Stromal cell of bone marrow (primary cell): ENCODE measurements around the gene ANTXR1.

Experiments used
- DNase-seq: peaks from one replicate; pipeline ENCODE4 v3.0.0-alpha.2; 2012; ENCODE audit warnings: low read depth

Gene ANTXR1

DNA sequence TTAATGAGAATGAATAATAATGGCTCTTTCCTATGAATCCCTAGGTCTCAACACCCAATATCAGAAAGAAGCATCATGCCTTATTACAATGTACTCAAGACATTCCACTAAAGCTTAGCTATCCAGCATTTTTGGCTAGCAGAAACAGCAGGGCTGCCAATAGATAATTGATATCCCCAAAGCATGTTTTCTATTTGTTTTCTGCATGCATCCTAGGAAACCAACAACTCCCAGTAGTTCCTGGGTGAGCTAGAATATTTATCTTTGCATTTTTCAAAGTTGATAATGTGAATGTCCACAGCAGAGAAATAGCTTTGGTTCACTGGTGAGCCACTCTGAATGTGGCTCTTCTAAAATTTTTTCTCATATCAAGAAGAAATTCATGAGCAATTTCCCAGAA is 5.8 kb upstream of the ANTXR1 start:
- peak; percentile 46 for DNase-seq

DNA sequence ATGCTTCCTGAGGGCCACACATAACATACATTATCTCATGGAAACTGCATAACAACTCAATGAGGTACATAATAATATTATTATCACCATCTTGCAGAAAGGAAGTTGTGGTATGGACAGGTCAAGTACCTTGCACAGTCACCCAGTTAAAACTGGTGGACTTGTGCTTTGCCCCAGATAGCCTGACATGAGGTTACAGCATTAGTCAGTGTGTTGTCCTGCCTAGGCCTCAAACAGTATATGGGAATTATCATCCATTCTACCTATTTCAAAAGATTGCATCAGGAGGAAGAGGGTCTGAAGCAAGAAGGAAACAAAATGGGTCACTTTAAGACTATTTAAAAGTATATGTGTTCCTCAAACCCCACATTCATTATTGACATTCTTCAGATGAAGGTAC is 5.4 kb upstream of the ANTXR1 start:
- DNase-seq, result no peak

DNA sequence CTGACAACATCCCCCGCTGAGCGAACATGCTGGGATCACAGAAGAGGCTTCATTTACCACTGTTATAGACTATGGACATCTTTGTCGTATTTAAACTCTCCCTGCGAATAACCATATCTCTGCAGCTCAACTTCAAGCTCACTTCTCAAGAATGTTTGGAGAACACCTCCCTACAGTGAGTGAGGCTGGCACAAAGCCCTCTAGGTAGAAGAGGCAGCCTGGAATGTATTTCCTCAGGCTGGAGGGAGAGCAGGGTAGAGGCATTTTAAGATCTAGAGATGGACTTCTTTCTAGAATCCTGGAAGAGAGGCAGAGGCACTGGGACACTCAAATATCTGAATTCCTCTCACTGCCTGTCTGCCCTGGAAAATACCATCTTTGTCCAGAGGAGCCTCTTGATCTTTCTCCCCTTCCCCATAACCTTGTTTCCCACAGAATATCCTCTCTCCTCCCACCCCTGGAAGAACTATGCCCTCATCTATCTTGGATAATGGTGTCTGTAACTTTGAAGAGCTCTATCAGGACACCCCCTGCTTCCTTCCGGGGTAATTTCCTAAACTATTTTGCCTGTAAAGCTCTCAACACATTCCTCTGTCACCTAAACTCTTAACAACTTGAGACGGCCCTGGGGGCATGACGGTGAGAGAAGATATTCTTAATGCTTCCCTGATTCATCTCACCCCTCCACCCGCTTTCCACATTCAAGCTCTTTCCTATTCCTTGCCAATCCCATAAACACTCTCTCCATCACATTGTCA is 2.4 kb upstream of the ANTXR1 start:
- no peak for DNase-seq

DNA sequence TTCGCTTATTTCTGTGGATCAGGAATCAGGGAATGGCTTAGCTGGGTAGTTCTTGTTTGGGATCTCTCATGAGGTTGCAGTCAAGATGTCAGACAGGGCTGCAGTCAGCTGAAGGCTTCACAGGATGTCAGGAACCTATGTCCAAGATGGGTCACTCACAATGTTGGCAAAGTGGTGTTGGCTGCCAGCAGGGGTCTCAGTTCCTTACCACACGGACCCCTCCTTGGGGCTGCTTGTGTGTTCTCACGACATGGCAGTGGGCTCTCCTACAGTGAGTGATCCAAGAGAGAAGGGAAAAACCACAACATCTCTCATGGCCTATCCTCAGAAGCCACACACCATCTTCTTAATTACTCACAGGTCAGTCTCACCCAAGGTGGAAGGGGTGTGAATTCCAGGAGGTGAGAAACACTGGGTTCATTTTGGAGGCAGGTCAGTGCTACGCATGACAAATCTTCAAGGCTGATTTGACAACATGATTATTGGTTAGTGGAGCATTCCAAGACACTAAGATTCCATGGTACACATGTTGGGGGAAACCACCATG is 1.3 kb upstream of the ANTXR1 start:
- DNase-seq, result no peak

DNA sequence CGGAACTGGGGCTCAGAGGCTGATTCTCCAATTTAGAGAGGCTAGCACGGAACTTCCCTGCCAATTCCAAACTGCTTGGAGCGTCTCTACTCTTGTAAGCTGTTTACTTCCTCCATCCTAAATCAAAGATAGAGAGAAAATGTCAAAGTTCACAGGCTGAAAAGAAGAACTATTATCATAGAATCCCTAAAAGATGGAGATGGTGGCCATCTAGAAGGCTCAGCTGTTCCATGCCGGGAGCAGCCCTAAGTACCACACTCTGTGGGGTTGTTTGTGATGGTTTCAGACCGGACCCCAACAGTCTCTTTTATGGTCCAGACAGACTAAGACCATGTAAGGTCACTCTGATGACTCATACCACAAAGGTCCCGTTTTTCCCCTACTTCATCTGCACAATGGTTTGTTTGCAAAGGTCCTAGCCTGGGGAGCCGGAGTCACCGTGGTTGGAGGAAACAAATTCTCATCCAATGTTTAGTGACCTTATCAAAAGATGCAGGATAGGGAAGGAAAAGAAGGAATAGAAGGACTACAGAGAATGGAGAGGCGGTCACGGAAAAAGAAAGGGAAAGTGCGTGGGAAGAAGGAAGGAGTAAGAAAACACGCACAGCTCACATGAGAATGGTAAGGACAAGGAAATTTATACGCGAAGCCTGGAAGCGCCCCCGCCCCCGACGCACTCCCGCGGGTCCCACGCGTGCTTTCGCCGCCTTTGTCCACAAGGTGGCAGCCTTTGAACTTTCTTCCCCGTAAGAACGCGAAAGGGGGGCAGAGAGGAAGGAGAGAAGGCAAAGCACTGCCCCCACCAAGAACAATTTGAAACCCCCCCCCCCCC is 453 bp upstream of the ANTXR1 start:
- DNase-seq, result peak; percentile 60

DNA sequence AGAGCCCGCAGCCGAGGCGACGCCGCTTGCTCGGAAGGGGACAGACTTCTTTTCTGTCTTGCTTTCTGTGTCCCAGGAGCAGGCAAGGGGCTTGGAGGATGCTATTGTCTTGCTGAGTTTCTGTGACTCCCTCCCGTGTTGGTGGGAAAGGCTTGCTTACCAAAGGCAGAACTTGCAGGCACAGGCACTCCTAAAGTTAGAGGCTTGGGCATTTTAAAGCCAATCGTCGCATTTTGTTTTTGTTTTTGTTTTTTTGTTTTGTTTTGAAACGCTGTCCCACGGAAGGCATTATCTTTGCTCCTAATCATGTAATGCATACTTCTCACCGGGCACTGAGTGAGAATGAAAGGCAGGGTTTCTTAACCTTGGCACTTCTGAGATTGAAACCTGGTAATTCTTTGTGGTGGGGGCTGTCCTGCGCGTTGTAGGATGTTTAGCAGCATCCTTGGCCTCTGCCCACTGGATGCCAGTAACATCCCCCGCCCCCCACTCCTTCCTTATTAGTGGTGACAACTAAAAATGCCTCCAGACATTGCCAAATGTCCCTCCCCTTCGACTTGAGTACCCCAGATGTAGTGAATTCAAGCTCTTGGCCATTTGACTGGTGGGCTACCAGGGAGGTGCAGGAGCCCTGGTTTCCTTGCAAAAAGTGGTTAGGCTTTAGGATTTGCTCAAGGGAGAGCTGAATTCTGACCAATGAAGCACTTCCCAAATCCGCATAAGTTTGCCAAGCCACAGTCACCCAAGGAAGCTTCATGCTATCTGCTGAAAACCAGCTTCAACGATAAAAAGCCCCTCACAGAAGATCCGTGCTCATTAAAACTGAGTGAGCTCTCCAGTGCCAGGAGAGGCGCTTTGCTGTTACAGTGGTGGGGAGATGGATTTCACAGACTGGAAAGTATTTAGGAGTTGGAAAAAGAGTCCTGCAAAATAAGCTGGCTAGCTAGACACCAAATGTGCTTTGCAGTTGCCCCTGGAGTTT is 1.2 kb downstream of the ANTXR1 start:
- peak; percentile 41 for DNase-seq

DNA sequence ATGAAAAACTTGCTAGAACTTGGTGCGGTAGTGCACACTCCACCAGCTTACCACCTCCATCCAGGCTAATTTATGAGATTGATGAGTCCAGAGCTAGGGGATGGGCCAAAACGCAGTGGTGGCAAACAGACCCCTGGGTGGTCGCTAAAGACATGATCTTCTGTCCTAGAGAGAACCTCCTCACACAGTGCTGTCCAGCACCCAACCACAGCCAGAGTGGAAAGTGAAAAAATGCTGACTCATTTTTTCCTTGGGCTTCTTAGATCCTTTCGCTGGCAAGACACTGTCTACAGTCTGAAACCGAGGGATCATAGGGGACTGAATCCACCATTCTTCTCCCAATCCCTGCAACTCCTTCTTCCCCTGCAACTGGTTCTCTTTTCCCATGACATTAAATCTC is 4.1 kb downstream of the ANTXR1 start:
- DNase-seq, result peak; percentile 69

DNA sequence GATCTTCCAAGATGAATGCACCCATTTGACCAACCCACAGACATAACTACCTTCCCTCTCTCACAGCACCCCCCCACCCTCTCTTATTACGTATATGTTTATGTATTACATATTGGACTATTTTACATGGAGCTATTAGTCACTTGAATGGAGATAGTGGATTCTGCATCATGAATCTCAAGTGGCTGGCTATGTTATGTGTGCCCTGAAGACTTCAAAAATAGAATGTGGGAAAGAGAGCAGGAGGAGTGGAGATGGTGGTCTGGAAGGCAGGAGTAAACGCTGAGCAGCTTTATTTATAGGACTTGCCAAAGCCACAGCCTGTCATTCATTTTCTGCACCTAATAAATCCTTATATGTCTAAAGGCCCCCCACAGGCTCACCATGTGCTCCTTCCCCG is 4.9 kb downstream of the ANTXR1 start:
- DNase-seq, result no peak

DNA sequence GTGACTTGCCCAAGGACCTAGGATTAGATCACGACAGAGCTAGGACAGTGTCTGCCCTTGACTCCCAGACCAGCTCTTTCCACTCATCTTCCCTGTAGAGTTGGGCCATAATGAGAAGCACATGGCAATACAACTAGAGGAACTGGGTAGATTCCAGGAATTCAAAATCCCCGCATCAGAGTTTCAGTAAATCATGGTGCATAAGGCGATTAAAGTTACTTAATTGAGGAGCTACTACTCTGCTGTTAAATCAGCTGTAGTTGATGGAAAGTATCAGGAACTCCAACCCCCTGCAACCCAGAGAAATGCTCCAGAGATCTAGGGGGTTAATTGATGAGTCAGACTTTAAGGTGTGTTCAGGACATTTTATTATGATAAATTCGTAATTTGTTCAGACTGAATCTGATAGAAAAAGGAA is 5.7 kb downstream of the ANTXR1 start:
- DNase-seq, result no peak

DNA sequence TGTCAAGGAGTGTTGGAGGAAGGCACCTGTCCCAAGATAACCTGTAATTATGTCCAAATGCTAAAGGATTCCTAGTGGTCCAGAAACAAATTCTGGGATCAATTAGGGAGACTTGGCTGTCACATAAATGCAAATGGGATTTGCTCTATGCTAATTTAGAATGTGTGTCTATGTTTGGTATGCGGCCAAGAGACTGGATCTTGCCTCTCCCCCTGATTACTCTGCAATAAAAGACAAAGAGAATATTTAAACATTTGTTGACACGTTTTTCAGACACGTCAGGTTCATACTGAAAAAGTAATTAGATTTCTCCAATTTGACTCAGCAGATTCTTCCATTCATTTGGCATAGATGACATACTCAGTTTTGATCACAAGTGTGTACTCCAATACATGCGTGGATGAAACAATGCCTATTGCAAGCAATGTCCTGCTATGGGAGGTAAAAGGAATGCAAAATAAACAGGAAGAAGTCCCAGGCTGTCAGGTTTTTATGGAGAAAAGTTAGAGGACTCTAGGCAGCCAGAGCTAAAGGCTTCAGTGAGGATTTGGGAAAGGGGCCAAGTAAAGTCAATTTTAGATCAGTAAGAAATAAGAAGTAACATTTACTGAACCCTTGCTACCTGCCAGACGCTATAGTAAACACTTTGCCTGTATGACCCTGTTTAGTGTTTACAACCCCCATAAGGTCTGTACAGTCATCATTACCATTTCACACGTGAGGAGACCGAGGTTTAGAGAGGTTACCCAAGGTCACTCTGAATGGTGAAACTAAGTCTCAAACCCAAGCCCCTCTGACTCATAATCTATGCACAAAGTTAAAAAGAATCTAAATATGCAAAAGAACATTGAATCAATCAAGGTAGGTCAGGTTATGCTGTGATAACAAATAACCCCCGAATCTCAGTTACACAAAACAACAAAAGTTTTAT is 7.8 kb downstream of the ANTXR1 start:
- DNase-seq, result no peak

DNA sequence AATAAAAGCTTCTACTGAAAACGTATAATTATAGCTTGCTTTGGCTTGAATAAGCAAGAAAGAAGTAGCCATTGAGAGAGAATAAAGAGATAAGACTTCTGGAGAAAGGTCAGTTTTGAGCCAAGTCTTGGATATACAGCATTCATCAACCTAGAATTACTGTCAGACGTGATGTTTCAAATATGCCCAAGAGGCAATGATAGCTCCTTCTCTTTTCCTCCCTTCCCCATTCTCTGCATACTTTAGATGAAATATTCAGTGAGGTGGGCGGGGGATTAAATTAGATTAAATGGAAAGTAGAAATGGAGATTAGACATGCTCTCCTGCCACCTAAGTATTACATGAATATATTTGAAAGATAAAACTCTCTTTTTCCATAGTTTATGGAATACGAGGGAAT is 8.7 kb downstream of the ANTXR1 start:
- no peak for DNase-seq

DNA sequence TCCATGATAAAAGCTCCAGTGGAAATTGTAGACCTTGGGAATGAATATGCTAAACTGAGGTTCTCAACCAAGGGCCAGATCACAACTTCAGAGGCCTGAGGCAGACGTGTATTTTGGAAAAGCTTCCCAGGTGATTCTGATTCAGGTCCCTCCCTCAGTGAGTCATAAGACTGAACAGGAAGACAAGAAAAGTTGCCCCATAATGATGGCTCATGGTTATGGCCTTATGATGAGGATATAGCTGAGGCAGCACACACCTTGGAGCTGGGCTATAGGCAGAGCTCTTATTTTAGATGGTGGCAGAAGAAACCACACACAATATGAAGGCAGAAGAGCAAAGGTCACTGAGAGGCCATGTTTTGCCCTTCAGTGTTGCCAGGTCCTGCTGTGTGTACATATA is 9.6 kb downstream of the ANTXR1 start:
- DNase-seq, result no peak

DNA sequence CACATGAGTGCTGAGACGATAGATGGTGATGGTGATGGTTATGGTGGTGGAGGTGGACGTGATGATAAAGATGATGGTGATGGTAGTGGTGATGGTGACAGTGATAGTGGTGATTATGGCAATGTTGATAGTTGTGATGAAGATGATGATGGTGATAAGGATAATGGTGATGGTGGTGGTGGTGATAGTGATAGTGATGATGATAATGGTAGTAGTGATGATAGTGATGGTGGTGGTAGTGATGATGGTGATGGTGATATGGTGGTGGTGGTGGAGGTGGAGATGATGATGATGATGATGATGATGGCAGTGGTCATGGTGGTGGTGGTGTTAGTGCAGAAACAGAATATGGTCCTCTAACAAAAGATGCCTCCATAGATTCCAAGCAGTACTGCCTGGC is 10.3 kb downstream of the ANTXR1 start:
- no peak for DNase-seq

DNA sequence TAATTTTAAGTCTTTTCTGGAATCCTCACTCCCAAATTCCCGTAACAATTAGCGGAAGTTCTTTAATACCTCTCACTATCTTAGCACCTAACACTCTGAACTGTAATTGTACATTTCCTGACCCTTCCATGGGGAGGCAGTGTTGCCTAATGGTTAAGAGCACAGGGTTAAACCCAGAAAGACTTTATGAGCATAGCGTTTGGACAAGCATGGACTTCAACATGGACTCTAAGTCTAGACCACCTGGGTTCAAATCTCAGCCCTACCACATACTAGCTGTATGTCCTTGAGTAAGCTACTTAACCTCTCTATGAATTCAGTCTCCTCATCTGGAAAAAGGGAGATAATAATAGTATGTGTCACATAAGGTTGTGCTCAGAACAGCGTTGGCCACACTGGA is 13.0 kb downstream of the ANTXR1 start:
- DNase-seq, result no peak

DNA sequence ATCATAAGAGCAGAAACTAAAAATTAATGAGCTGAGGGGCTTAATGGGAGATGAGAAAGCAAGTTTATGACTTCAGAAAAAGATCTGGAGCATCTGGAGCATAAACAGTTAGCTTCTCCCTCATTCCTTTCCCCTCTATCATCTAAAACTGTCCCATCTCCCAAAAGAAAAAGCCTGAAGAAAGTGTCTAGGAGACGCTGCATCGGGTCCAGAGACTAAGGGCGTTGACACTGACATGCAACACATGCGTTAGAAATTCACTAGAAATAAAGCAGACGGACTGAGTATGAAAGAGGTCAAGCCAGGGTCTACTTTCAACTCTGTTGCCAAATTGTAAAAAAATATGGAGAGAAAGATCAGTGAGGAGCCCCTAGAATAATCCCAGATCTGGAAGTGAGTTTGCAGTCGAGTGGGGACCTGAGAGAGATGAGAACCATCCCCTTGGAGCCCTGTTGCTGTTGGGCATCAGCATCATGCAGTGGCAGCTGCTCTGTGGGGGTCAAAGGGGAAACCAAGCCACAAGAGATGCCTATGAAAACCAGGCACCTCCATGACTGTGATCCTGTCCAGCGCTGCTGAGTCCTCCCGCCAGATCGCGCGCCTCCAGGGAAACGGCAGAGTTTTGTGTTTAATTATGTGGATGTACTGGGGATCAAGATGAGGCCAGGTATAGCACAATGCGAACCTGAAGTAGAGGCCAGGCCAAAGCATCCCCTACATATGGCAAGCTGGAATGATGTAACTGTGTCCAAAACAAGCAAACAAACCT is 13.9 kb downstream of the ANTXR1 start:
- no peak for DNase-seq

DNA sequence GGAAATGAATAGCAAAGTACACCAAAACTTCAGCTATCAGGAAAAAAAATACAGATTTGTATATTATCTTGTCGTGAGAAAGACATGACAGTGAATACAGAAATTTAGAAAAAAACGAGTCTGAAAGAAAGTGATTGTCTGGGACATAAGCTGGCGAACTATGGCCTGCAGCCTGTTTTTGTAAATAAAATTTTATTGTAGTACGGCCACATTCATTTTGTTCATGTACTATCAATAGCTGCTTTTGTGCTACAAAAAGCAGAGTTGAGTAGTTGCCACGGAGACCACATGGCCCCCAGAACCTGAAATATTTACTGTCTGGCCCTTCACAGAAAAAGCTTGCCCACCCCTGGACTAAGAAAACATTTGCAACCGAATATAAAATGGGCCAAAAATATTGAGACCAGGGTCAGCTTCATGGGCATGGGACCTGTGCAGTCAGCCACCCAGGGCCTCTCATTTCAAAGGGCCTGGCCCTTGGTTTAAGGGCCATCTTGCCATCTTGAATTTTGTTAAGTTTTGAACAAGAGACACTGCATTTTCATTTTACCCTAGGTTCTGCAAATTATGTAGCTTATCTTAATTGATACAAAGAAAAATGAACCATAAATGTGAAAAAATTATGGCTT is 17.9 kb downstream of the ANTXR1 start:
- no peak for DNase-seq

DNA sequence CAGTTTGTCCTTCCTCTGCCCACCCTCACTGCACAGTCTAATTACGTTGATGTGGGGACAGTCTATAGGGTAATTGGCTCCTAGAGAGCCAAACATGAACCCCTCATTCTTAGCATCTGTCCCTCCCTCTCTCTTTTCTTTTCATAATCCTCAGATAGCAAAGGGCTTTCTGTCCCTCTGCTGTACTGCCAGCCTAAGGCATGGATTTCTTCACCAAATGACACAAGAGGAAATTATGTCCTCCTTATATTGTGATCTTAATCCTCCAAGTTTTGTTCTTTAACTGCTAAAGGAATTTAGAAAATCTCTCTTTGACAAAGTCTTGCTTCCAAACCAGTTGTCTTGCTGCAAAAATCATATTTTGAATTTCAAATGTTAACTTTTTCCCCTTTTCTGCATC is 18.5 kb downstream of the ANTXR1 start:
- DNase-seq, result no peak

DNA sequence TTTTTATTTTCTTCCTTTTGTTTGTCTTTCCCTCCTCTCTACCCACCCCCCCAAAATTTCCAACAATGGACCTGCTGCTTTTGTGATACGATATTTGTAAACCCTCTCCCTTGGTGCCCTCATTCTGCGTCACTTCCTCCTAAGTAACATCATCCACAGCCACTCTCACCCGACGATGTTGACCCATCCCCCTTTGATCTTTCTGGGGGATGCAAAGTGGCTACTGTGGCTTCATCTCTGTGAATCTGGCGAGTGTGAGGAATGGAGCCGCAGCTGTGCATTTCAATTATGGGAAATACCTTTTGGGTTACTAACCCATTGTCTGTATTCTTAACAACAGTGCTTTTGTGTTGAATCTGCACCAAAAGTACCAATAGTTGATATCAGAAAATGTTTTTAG is 19.4 kb downstream of the ANTXR1 start:
- DNase-seq, result no peak

DNA sequence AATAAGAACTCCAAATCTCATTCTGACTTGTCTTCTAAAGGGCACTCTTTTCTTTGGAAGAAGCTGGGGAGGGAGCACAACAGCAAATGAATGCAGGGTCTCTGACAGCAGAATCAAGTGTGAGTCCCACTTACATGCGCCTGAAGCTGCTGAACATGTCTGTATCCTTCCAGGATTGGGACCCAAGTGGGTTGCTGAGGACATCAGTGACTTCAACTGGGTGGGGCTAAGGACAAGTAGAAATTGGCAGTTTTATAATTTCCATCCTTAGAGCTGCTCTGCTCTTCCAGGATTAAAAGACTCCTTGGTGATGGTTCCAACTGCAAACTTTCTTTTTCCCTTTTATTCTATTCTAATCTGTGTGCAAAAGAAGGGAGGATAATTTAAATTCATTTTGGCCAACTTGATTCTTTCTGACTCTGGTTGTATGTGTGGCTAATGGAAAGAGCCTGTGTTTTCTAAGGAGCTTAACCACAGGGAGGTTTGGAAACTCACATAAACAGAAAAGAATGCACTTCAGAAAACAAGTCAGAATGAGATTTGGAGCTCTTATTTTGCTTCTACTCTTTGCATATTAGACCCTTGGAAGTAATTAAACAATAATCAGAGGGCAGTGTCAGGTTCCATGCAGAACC is 20.6 kb downstream of the ANTXR1 start:
- no peak for DNase-seq
